HG02885 (cell line): Measurements from ENCODE around the gene ST6GALNAC3.
A peak's percentile ranks its signal among the peaks of the same experiment; 100 is the strongest.

Source experiments
- ATAC-seq: cut with Tn5 transposase; IDR thresholded peaks from one replicate; pipeline ENCODE4 v1.9.1; 2021; ENCODE audit warnings: mild to moderate bottlenecking; ENCODE audit not compliant: unreplicated experiment, poor library complexity

ST6GALNAC3 gene

DNA sequence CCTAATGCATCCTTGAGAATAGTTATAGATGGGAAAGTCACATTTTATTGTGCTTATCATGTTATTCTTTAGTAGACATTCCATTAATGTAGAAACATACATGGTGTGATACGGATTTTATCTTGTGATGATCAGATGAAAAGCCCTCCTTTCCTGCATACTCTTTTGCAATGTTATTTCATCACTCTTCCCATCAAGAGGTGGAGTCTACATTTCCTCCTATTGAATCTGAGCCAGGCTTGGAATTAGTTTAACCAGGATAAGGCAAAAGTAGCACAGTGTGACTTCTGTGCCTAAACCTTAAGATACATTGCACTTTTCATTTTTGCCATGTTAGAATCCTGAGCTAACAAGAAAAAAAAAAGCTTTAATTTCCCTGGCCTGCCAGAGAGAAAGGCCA, 399.0 kb downstream of the ST6GALNAC3 start:
- ATAC-seq, result no peak

DNA sequence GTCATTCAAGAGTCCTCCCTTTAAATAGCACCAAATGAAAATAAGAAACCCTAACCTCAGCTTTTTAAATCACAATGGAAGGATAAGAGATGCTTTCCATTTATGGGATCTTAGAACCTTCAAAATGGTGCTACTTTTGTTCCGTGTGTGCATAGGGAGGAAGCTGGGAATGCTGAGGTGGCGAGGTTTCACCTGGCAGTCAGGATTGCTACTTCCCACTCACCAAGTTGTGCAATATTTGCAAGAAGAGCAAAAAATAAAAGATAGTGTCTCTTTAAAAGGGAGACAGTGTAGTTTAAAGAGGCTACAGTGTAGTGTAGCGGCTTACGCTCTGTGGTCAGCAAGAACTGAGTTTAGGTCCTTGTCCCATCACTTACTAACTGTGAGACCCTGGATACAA, 400.4 kb downstream of the ST6GALNAC3 start:
- ATAC-seq, result no peak

DNA sequence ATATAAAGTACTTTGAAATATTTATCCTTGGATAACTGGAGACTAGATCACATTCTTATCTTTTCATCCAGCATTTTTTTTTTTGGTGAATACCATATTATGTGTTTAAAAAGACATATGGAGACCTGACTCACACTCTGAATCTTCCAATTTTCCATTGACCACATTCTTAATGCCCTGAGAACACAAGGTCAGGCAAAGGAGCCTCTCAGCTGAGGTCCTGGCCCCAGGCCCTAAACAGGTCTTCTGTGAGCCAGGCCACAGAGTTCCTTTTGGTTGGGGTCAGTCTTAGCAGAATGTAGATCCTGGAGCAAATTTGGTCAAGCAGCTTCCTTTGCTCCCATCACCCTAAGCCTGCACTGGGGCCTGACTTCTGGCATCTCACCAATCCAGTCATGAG, 402.6 kb downstream of the ST6GALNAC3 start:
- ATAC-seq, result no peak

DNA sequence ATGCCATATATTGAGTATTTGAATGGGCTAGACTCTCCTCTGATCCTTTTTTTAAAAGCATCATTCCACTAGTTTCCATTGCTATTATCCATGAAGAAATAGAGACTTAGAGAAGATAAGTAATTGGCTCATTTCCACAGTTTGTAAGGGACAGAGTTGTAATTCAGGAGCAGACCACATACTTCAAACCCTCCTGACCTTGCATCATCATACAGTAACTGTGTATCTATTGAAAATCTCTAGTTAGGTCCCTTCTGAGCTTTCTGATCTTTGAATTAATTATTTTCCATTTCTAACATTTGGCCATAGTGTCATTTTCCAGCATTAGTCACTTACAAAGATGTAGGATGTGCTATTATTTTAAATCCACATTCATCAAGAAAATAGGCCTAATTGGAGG, 406.3 kb downstream of the ST6GALNAC3 start:
- ATAC-seq, result no peak

DNA sequence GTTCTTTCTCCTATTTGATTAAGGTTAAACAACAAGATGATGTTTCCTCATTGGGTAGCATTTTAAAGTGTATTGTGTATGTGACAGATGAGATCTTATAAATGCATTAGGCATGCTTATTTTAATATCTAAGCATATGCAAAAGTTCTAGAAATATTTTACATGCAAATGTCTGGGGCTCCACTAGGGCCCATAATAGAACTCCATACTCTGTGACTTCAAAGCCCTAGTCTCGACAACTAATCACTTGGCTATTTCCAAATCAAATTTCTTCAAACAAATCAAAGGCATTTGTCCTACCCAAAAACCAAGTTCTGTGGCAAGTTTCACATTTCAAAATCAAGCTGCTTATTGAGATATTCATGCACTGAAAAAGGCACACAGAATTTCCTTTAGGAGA, 407.1 kb downstream of the ST6GALNAC3 start:
- no peak for ATAC-seq

DNA sequence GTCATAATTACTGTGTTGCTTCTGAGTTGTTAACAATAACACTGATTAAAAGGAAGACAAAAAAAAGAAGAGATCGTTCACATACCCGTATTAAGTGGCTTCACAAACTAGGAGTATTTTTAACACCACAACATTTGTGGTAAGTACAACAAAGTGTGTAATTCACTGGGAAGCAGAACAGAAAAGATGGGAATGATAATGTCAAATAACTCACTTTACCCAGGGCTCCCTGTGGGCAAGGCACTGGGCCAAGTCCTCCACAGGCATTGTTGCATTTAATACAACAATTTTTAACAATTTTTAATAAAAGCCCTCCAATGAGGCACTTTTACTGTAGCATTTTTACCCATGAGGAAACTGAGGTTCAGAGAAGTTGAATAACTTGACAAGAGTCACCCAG, 407.7 kb downstream of the ST6GALNAC3 start:
- ATAC-seq, result no peak

DNA sequence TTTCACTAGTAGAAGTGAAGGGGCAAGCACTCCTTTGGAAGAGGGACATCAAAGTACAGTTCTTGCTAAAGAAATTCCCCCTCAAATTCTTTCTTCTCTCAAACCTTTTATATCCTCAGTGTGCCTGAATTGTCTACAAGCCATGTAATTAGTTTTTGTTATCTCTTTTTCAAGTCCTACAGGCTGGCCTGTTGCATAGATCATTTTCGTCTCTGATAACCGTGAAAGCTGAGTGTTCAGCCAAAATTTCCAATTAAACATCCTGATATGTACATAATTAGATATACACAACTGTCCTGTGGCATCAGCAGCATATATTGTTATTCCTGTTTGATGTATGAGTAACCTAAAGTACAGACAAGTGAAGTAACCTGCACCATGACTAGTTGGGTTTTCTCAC, 417.2 kb downstream of the ST6GALNAC3 start:
- ATAC-seq, result no peak

DNA sequence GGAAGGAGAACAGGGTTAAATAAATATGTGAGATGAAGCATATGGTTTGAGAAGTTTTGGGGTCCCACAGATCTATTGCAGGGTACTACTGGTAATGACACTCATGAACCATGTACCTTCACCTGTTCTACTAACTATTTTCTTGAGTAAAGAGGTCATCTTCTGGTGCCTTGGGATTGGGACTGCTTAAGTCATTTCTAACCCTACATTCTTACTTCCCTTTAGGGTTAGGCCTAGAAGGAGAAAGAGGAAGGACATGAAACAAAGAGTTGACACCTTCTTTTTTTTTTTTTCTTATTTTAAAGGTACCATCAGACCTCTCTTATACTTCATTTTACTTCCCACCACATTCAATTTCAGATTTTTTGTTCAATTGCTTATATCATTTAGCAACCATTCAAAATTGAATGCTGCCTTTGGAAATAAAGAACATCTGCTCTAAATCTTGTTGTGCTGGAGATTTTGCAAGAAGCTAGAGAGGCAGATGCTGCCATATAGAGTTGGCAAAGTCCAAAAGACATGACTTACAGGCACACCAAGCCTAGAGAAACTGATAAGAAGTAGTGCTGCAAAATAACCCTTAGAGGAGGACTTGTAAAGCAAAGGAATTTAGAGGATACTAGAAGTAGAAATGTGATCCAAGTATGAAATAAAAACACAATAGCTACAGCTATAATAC, 418.3 kb downstream of the ST6GALNAC3 start:
- ATAC-seq, result no peak

DNA sequence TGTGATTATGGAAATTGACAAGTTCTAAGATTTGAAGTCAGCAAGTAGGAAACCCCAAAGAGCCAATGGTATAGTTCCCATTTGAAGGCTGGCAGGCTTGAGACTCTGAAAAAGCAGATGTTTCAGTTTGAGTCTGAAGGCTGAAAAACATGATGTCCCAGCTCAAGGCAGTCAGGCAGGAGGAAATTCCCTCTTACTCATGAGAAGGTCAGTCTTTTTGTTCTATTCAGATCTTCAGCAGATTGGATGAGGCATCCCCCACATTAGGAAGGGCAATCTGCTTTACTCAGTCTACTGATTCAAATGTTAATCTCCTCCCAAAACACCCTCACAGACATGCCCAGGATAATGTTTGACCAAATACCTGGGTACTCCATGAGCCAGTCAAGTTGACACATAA, 420.3 kb downstream of the ST6GALNAC3 start:
- peak; percentile 93 for ATAC-seq

DNA sequence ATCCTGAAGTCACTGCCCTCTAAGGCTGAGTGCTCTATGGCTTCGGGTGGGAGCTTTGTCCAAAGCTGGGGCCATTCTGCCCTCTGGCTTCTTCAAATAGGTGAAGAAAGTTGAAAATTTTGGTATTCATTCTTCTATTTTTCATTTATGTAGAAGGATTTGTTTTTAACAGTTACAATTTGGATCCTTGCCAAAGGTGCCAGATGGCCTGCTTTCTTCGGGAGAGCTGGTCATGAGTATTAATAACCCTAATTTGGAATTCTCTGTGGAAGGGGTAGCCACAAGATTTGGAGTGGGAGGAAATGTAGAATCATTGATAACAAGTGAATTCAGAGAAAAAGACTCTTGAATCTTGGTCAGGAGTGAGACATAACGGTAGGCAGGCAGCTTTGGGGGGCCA, 422.3 kb downstream of the ST6GALNAC3 start:
- no peak for ATAC-seq

DNA sequence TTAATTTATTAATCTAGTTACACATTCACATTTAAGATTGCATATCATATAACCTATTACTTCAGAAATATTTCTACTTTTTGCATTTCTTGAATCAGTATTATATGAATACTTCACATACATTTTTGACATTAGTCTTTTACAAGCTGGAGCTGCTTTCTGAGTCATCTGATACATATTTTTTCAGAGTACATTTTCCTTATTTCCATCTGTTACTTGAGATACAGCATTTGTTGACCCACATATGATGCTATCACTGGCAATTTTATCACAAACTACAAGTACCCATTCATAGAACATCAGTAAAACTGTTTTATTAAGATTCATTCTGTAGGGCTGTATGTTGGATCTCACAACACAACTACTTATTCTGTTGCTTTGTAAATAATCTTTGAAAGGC, 425.6 kb downstream of the ST6GALNAC3 start:
- no peak for ATAC-seq

DNA sequence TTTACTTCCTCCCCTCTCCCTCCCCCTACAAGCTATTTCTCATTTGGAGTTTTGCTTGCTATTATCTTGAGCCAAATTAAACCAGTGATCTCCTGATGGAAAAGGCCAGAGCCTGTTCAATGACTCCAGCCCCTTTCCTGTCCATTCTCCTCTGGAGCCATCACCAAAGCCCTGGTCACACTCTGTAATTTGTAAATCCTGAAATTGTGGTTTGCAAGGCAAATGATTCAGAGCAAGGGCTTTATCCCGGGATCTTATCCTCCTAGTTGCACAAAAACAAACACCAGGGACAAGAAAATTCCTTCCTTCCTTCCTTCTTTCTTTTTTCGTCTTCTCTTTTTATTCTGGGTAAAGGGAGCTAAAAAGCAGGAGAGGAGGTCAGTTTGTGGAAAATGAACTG, 426.6 kb downstream of the ST6GALNAC3 start:
- ATAC-seq, result no peak

DNA sequence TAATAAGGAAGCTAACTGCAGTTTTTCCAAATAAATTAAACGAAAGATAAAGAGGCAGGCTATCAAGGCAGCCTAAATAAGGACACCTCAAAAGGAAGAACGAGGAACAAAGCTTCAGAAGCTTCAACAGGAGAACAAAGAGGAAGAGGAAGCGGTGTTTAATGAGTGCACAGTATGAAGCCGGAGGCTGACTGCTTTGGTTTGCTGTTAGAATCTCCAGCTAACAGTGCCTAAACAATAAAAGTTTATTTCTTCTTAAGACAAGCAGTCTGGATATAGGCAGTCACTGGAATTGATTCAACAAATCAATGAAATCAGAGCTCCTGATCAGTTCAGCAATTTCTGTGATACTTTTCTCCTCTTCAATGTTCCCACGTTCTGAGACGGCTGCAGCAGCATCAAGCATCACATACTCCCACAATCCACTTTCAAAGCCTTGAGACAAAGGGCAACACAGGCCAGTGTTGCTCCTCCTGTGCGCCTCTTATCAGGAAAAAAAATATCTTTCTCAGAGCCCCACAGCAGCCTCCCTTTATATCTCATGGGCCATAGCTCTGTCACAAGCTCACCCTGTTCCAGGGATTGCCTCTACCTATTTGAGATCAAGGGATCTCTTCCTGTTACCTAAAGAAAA, 427.2 kb downstream of the ST6GALNAC3 start:
- ATAC-seq, result no peak

DNA sequence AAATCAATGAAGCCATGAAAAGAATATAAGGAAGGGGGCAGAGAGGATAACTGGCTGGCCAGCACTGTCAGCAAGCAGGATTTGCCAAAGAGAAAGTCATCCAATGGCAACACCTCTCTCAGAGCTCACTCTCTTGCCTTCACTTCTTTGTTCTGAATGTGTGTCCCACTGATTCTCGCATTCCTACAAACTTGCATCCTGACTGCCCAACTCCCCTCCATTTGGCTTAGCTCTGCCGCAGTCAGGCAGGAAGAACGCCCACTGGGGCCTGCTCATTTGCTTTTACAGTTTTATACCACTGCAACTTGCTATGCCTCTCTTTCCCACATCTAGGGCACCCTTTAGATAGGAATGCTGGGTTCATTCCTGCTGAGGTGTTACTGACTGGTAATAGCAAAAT, 428.6 kb downstream of the ST6GALNAC3 start:
- no peak for ATAC-seq

DNA sequence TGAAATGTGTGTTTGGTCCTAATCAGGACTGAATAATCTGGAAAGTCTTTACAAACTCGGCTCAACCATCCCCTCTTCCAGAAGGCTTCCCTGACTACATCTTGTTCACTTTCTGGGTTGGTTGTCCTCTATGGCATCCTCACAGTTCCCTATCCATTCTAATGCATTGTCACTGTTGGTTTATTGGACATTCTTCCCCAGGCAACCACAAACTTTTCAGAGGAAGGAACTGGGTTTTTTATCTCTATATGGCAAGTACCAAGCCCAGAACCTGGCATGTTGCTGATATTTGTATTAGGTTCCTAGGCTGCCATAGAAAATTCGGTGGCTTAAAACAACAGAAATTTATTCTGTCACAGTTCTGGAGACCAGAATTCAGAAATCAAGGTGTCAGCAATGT, 429.2 kb downstream of the ST6GALNAC3 start:
- no peak for ATAC-seq

DNA sequence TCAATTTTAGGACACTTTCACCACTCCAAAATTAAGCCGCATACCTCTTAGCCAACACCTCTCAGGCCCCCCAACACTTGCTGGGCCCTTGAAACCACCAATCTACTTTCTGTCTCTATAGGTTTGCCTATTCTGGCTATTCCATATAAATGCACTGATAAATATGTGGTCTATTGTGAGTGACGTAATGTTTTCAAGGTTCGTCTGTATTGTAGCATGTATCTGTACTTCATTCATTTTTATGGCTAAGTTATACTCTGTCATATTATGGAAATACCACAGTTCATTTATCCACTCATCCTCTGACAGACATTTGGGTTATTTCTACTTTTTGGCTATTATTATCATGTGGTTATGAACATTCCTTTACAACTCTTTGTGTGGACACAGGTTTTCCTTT, 432.8 kb downstream of the ST6GALNAC3 start:
- ATAC-seq, result no peak

DNA sequence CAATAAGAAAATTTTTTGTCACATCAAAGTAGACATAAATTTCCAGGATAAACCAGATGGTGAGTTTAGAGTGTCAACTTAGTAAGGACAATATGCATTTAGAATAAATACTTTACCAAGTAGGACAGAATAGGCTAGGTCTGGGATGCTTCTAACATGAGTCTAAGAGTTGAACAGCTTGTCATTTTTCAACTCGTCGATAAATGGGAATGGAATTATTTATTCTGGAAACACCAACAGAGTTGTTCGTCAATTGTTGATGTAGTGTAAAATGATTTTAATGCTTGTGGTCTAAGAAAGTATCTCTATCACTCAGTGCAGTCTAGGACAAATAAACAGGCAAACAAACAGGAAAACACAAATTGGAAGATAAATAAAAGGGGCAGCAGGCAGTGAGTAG, 434.3 kb downstream of the ST6GALNAC3 start:
- no peak for ATAC-seq

DNA sequence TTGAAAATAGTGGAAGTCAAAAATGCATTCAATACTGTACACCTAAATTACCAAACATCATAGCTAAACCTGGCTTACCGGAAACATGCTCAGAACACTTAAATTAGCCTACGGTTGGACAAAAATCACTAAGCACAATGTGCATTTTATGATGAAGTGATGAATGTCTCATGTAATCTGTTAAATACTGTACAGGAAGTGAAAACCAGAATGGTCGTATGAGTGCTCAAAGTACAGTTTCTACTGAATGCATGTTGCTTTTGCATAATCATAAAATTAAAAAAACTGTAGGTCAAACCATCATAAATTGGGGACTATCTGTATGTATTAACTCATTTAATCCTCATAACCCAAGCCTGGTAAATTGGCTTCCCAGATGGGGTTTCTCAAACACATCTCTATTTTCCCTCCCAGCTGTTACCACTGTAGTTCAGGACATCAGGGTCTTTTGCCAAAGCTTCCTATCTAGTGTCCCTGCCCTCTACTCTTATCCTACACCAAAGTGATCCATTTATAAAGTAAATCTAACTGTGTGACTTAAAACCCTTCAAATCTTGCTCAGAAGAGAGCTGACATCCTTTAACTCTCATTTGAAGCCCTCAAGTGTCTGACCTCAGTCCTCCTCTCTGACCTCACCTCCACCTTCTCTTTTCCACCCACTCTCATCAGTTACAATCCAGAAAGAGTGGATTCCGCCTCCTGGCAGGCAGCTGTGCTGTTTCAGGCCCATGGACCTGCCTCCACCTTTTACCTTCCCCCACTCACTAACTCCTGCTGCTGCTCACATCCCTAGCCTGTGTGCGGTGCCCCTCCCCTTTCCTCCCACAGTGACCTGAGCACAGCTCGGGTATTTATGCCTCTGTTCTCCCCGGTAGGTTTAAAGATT, 436.4 kb downstream of the ST6GALNAC3 start:
- ATAC-seq, result no peak

DNA sequence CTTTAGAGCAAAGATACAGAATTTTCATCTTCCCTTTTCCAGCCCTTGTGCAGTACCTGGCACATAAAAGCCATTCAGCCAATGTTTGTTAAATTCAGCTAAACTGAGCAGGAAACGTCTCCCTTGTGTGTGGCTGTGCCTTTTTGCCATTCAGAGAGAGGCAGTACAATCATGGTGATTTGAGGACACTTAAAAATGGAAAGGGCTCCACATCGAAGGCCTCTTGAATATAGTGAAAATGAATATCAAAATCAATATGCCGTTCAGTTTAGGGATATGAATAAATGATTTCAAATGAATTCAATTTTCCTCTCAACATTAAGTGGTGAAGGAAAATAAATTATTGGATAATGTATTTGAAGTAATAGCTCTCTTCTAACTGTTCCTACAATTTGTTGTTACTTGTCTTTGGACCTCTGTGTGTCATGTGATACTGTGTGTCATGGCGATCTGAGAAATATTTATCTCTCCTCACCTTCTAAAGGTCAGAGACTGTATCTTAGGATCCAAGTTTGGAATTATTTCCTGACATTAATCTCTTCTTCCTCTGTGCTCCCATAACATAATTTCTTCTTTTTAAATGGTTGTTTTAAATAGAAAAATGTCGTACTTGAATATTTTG, 437.1 kb downstream of the ST6GALNAC3 start:
- no peak for ATAC-seq

DNA sequence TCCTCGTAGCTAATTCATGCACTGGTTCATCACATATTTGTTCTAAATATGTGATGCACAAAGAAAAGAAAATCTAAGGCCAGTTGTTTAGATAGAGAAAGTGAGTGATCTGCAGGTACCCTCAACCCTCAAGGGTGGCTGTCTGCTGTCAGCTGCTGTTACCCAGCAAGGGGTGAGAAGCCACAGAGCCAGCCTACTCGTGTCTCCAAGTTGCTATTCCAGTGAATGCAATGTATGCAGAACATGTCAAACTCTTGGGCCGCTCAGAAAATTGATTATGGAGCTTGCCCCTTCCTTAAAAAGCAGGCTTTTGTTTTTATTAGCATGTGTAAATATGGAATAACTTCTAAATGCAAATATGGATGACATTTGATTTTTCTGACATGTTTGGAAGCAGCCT, 456.4 kb downstream of the ST6GALNAC3 start:
- no peak for ATAC-seq

DNA sequence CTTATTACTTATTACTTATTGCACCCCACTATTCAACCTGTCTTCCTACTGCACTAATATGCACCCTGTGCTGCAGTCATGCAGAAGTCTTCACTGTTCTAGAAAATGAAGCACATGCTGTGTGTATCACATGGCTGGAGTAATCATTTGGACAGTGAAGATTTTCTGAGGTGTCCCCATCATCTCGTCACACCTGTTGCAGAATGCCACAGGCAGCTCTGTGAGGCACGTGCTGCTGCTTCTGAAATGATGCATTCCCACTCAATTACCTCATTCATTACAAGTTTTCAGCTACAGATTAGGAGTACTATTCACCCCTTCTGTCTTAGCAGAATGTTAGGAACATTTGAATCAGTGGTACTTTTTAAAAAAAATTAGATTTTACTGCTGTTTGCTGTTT, 467.1 kb downstream of the ST6GALNAC3 start:
- no peak for ATAC-seq
